EH (cell line): ENCODE measurements around the gene TRDN.
A peak's percentile ranks its signal among the peaks of the same experiment; 100 is the strongest.
"Not testable (repeated sequence)": the region's sequence is repeated elsewhere in the genome, so short reads cannot be mapped to it uniquely, and the experiment has no call there.

Experiments used
- DNase-seq: peaks from one replicate; pipeline ENCODE4 v3.0.0-alpha.2; 2015; ENCODE audit warnings: low read depth

TRDN gene

DNA sequence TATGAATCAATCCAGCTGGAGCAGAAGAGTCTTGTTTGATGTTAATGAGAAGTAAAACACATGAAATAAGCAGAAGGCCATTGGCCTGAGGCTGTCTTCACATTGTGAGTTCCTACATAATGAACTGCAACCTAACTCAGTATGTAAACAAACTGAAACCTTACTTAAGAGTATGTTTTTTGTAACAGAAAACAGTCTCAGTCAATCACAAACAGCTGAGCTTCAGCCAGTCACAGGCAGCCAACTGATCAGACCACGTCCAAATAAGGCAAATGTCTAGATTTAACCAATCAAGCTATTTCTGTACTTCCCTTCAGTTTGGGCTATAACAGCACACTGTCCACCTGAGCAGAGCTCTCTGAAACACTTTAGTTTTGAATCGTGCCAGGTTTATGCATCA, 234.7 kb downstream of the TRDN start:
- no peak for DNase-seq

DNA sequence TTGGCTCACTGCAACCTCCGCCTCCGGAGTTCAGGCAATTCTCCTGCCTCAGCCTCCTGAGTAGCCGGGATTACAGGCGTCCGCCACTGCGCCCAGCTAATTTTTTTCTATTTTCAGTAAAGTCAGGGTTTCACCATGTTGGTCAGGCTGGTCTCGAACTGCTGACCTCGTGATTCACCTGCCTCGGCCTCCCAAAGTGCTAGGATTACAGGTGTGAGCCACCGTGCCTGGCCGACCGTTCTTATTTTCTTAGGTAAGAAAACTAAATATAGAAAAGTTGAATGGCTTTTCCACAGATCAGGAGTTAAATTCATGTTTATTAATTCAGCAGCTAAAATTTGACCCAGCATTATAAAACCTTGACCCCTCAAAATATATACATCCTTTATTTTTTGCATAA, 238.7 kb downstream of the TRDN start:
- no peak for DNase-seq

DNA sequence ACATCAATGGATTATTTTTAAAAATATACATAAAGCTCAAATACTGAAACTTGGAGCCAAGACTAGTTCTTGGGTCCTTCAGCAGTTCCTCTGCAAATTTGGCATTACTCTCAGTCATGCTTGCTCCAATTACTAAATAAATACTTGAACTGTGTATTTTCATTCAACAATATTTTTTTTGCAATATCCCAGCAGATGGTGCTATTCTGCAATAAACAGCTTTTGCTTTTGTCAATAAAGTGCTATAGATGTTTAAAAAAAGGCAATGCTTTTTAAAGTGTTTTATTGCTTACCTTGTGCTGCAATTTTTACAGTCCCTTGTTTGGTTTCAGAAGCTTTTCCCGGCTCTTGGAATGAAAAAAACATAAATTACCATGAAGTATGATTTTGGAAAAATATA, 243.4 kb downstream of the TRDN start:
- DNase-seq = no peak

DNA sequence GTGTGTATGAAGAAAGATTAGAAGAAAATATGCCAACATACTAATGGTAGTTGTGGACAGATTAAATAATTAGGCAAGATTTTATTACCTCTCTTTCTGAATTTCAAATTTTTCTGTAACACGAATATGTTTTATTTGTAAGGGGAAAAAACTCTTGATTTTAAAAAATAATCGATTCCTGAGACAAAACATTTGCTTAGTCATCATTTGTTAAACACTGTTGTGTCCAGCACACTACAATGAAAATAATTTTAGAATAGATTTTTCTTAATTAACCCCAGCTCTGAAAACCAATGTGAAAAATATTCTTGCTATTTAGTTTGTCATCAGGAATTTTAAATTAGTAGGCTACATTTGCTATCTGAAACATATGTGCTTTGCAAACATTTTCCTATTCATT, 253.0 kb downstream of the TRDN start:
- no peak for DNase-seq

DNA sequence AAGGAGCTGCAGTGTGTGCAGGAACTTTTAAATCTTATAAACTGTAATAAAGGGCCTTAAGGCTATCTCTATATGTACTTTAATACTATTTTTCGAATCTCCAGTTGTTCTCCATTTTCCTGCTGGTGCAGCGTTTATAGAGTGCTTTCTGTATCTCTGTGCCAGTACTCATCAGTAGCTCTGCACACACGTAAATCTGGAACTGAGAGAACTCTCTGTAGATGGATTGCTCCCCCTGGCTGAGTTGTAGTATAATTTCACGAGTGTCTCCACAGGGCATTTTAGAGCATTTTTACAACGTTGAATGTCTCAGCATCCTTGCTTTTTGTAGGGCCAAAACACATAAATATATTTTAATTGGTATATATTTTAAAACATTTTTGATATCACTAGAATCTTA, 256.5 kb downstream of the TRDN start:
- DNase-seq = no peak

DNA sequence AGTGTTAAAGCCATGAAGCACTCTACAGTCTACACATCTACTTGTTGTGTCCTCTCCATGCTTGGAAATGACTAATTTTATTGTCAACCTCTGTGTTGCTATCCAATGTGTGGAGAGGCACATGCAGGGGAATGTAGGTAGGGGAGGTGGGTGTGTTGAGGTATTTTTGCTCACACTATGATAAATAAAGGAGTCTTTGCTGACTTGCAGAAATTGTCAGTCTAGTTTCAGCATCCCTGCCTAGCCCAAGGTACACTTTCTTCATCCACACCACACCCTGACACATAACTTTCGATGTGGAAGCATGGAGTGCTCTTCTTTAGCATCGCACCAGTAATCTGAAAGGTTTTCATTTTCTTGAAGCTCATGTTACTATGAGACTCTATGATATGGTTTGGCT, 264.0 kb downstream of the TRDN start:
- DNase-seq = no peak

DNA sequence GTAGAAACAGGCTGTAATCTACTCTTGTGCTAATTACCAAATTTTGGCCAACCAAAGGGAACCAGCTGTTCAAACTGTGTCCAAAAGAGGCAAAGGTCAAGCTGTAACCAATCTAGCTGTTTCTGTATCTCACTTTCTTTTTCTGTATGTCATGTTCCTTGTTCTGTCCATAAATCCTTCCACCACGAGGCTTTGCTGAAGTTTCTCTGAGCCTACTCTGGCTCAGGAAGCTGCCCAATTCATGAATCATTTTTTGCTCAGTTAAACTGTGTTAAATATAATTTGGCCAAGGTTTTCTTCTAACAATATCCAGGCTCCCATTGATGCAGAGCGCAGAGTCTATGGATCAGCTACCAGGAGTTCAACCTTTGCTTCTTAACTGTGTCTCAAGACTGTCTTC, 272.8 kb downstream of the TRDN start:
- no peak for DNase-seq

DNA sequence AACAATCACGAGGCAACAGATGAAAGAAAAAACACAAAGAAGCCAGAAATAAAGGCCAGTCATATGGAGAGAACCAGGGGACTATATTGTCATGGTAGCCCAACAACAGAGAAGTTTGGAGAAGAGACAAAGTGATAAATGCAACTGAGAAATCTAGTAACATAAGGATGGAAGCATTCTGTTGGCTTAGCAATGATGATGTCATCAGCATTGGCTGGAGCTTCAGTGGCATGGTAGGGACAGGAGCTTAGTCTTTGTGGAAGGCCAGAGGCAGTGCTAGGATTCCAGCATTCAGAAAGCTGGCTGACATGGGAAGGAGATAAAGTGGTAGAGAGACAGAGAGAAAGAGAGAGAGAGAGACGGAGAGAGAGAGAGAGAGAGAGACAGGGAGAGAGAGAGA, 276.4 kb downstream of the TRDN start:
- DNase-seq = no peak

DNA sequence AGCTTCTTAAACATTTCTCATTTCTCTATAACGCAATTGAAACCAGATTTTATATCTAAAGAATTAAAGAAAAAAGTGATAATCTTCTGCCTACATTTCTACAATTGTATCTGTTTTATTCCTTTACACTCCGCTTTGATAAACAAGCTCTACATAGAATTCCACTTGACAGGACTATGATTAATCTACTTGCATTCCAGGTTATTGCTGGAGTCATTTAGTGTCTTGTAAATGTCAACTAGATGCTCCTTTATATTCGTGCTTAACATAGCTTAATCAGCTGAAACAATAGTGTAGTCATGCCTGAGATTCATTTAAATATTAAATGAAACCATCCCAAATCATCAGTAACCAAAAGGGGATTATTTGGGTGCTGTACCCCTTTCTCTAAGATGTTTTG, 284.0 kb downstream of the TRDN start:
- no peak for DNase-seq

DNA sequence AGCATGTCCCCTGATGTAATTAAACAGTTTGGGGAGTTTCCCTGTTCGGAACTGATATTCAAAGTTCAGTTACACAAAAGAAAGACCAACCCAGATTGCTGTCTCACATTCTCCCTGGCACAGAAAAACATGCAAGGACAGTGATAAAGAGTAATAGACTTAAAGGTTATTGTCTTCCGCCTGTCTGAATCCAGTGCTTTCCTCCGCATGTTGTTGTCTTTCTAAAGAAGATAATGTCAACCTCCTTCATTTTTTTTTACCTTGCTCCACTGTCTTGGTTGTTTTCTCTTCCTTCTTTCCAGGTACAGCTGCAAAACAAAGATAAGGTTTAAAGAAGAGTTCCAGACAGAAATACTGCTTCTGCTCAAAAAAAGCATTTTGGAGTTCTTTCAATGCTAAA, 284.5 kb downstream of the TRDN start:
- DNase-seq = no peak

DNA sequence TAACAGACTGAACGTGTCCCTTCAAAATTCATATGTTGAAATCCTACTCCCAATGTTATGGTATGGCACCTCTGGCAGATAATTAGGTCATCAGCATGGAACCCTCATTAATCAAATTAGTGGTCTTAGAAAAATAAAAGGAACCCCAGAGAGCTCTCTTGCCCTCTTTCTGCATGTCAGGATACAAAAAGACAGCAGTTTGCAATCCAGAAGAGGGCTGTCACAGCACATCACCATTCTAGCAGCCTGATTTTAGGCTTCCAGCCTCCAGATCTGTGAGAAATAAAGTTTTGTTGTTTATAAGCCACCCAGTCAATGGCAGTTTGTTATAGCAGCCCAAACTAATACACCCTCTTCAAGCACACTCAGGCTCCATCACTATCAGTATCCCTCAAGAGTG, 292.9 kb downstream of the TRDN start:
- DNase-seq = no peak

DNA sequence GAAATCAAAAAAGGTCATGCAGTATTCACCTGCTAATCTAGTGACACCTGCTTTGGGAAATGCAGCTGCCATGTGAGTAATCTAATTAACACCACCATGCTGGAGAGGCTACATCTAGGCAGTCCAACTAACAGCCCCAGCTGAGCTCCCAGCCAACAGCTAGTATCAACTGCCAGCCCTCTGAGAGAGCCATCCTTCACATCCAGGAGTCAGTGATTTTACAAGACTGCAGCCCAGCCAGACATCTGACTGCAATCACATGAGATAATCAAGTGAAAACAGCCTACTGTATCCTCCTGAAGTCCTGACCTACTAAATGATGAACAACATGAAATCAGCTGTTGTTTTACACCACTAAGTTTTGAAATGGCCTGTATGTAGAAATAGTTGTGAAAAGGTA, 298.4 kb downstream of the TRDN start:
- DNase-seq = no peak

DNA sequence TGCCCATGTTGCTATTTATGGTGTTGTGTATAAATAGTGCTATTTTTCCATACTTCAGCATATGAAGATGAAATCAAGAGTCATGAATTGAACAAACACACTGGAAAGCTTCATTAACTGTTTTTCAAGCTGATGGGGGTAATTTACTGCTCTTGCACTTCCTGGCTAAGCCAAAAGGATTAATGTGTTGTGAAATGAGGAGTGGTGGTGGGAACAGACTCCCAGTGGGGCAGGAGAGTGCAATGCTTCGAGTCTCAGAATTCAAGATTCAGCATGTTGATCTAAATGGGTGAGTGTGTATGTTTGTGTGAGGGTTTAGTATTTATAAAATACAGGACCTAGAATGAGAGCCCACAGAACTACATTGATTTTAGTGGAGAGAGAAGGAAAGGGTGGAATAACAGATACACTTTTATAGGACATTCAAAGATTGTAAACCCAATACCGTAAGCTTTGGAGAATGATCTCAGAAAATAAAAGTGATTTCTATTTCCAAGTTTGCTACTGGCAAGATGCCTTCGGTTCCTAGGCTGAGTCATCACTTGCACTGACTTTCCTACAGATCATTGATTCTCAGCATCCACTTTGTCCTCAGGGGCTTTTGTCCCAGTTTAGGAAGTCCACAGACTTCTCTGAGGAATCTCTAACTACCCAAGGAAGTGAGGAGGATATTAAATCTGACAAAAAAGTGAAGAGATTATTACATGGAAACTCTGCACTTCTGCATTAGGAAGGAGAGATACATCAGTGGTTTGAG, 303.6 kb downstream of the TRDN start:
- no peak for DNase-seq

DNA sequence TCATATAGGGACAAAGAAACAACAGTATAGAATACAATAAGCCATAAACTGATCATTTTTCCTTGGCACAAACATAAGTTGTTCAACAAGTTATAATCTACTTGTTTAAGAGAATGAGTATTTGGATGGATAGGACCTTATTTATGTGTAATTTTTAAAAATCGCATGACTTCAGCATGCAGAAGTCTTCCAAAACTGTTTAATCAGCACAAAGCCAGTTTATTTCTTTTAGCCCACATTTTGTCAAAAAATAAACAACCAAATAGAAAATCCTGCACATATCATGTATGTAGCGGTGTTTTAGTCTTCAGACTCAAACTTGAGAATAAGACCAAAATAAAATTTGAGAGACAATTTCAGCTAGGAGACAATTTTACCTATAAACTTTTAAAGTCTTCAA, 304.7 kb downstream of the TRDN start:
- DNase-seq = no peak

DNA sequence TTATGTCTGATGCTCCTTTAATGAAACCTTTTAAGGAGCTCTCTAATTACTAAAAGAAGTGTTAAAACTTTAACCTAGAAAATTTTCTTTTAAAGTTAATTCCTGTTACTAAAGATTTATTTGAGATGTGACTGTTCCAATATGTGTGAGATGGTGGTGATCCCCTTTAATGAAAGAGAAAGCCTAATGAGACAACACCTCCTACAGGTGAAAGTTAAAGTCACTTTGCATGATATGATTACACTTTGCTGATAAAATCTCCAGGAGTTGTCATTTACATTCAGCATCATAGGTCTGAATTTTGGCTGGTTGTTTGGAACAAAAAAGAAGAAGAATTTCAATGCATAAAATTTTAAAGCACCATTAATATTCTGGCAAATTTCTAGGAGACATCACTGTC, 307.4 kb downstream of the TRDN start:
- no peak for DNase-seq

DNA sequence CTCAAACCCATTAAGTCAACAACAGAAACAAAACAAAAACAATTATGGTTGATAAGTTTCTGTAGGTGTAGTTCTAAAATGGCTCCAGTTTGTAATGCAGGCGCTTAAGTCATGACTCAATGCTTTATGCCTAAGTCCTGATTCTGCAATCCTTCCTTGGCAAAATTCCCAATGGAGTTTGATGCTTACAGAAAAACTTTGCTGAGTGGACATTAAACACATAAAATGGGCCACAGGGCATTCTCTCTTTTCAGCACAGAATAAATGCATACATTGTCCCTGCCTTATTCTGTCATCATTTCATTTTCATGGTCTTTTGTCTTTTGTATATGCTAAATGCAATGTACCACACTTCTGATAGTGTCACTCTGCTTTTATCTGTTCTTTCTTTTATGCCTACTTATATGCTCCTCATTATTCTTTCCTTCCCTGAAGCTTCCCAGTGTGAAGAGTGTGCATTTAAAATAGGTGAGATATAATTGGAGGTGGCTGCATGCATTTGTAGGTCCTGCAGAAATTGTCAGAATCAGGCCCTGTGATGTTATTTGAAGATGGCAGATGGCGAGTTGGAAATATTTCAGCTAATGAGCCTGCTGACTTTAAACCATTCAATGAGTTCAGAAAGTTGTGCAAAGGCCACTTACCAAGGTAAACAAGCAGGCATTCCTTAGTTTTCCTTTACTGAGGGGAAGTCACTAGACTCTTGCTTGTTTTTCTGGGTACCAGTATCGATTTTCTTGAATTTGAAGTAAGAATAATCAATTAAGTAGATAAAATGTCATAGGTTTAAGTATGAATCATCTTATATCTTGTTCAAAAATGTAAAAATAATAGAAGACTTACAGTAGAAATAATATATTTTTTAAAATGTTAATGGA, 313.1 kb downstream of the TRDN start:
- no peak for DNase-seq

DNA sequence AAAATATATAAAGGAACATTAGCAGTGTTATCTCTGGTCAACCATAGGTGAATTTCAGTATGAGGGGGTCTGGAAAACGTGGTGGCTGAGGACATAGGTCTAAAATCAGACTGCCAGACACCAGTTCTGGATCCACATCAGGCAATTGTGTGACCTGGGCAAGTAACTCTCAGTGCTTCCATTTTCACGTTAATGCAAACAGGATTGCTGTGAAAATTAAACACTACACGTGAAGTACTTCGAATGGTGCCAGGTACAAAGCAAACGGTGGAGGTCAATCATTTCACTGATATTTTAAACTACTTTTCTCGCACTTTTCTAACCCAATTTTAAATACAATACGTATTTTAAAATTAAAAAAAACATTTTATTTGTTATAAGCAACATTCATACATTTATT, 315.7 kb downstream of the TRDN start:
- no peak for DNase-seq

DNA sequence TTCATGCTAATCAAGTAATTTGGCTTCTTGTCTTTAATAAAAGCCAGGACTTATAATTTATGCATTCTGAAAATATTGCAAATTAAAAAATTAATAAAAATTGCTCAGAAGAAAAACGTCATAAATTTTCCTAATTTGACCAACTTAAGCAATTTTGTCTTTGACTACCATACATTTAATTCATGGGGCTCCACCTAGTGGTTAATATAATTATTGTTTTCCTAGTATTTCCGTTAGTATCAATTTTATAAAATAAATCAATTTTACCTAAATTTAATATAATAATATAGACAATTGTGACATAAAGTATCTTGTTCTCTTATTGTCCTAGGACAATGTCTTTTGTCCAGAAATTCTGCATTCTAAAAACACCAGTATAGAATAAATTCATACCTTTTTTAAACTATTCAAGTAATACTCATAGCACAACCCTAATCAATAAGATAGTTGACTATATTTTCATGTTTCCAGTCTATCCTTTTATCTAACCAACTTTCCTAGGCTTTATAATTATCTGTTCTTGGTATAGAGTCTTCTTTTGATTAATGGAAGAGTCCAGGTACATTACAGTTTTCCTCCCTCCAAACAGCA, 319.9 kb downstream of the TRDN start:
- DNase-seq = peak; percentile 1

DNA sequence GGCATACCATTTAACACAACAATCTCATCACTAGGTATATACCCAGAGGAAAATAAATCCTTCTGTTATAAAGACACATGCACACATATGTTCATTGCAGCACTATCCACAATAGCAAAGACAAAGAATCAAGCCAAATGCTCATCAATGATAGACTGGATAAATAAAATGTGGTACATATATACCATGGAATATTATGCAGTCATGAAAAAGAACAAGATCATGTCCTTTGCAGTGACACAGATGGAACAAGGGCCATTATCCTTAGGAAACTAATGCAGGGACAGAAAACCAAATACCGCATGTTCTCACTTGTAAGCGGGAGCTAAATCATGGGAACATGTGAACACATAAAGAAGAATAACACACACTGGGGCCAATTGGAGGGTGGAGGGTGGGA, 322.3 kb downstream of the TRDN start:
- DNase-seq = not testable (repeated sequence)

DNA sequence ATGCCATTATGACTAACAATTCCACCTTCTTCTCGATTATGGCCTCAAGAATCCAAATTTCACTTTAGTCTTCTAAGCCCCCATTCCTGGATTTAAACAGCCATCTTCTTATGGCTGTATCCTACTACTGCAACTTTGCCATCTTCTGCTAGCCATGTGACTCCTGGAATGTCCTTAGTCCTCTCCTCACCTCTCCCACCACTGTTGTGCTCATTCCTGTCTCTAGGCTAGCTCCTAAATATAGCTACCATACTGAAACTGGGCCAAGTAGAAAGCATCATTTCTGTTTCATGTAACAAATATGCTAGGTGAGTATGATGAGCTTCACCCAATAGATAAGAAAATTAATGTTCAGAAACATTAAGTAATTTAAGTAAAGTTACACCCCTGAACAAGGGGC, 327.6 kb downstream of the TRDN start:
- no peak for DNase-seq

DNA sequence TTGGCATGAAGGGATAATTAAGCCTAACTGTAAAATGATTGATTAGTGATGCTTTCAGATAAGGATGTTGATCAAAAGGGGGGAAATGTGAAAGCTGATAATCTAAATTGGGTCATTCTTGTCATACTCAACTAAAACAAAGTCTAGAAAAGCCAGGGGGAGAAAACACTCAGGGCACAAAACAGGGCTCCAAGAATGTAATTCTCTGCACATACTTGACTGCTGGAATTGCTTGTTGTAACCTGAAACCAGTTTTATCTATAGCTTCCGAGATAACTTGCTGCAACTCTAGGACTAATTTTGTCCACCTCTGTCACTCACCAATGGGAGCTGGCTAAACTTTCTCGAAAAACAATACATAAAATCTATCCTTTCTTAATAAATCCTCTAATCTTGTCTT, 330.4 kb downstream of the TRDN start:
- no peak for DNase-seq

DNA sequence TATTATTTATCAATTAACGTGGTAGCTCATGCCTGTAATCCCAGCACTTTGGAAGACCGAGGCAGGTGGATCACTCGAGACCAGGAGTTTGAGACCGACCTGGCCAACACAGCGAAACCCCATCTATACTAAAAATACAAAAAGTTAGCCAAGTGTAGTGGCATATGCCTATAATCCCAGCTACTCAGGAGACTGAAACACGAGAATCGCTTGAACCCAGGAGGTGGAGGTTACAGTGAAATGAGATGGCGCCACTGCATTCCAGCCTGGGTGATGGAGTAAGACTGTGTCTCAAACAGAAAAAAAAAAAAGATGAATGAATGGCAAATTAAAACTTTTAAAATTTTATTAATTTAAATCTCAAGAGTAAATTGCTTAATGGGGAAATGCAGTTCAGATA, 341.1 kb downstream of the TRDN start:
- no peak for DNase-seq

DNA sequence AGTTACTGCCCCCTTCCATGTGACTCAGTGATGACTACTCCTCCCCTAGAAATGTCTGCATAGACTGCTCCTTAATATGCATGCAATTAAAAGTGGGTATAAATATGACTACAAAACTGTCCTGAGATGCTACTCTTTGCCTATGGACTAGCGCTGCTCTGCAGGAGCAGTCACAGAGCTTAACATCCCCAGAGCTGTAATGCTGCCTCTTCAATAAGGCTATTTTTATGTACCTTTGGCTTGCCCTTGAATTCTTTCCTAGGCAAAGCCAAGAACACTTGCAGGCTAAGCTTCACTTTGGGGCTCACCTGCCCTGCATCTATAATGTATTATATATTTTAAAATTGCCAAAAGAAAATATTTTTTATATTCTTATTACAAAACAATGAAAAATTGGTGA, 341.6 kb downstream of the TRDN start:
- no peak for DNase-seq
